Effector memory CD4-positive, alpha-beta T cell (primary cell): ENCODE measurements around the gene PROK1.

ENCODE experiments used
- DNase-seq, 3 donors: peaks; one replicate each; pipeline ENCODE4 v3.0.0-alpha.2; 2020
- H3K27ac ChIP-seq: 2 replicates; pipeline ENCODE4 v1.7.0; 2013; ENCODE audit warnings: mild to moderate bottlenecking, low read length, moderate library complexity; ENCODE audit not compliant: insufficient read depth, poor library complexity, severe bottlenecking
- H3K27me3 ChIP-seq: replicated peaks from 2 replicates; pipeline ENCODE4 v1.7.0; 2013; ENCODE audit warnings: mild to moderate bottlenecking, low read length; ENCODE audit not compliant: insufficient read depth, control insufficient read depth, poor library complexity, severe bottlenecking
- H3K36me3 ChIP-seq: 2 replicates; pipeline ENCODE4 v1.7.0; 2013; ENCODE audit warnings: mild to moderate bottlenecking, low read length, moderate library complexity; ENCODE audit not compliant: control insufficient read depth, insufficient read depth
- H3K4me1 ChIP-seq: 2 replicates; pipeline ENCODE4 v1.7.0; 2013; ENCODE audit warnings: low read length, mild to moderate bottlenecking; ENCODE audit not compliant: control insufficient read depth, insufficient read depth, poor library complexity, severe bottlenecking
- H3K4me3 ChIP-seq: 2 replicates; pipeline ENCODE4 v1.7.0; 2013; ENCODE audit warnings: low read length, low read depth, mild to moderate bottlenecking; ENCODE audit not compliant: insufficient read depth, poor library complexity, severe bottlenecking
- H3K9me3 ChIP-seq: 2 replicates; pipeline ENCODE4 v1.7.0; 2013; ENCODE audit warnings: mild to moderate bottlenecking, low read length, moderate library complexity; ENCODE audit not compliant: control insufficient read depth

Gene PROK1

DNA sequence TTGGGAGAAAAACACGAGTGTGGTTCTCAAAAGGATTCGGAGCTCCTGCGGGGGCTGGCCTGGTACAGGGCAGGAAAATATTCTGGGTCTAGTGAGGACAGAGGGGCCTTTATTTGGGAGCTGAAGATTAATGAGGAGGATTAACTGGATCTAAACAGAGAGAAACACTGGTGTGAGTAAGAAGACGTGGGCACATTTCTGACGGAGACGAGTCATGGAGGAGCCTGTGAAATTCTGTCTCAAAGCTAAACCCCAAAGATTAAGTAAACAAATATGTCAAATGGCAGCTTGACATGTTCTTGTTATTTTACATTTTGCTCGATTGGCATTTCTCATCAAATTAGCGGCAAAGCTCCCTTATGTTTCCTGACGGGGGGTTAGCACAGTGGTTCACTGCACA is 12.8 kb downstream of the PROK1 start:
- no peak overlapping the region for H3K27ac ChIP-seq
- no peak for DNase-seq
- H3K4me3 ChIP-seq: no peak overlapping the region

DNA sequence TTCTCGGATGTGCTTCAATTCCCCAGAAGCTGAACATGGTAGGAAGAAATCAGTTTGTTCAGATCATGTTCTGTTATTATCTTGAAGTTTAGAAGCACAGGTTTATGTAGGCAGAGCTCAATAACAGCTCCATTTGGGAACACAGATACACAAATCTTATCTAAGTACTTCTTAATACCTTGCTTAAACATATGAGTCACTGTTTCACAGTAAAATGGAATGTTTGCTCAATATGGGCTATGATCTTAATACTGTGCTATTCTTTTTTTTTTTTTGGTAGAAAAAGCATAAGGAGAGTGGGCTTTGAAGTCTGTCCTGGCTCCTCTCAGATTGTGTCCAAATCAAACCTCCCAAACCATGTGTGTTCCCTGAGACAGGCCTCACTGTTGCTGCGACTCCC is 13.4 kb downstream of the PROK1 start:
- Histone ChIP-seq H3K36me3 (no peaks in the 10 kb centered on the region), H3K9me3 (no peaks in the 10 kb centered on the region), H3K4me1 (no peaks in the 10 kb centered on the region), H3K27ac (no peak overlapping the region), H3K27me3 (no peaks in the 10 kb centered on the region), H3K4me3 (no peak overlapping the region)
- no peak for DNase-seq

More for the DNA sequence above, 12.8 kb downstream of the PROK1 start:
- no peaks in the 10 kb centered on the region for H3K36me3 ChIP-seq
- no peaks in the 10 kb centered on the region for H3K27me3 ChIP-seq
- no peaks in the 10 kb centered on the region for H3K9me3 ChIP-seq
- H3K4me1 ChIP-seq: no peaks in the 10 kb centered on the region

DNA sequence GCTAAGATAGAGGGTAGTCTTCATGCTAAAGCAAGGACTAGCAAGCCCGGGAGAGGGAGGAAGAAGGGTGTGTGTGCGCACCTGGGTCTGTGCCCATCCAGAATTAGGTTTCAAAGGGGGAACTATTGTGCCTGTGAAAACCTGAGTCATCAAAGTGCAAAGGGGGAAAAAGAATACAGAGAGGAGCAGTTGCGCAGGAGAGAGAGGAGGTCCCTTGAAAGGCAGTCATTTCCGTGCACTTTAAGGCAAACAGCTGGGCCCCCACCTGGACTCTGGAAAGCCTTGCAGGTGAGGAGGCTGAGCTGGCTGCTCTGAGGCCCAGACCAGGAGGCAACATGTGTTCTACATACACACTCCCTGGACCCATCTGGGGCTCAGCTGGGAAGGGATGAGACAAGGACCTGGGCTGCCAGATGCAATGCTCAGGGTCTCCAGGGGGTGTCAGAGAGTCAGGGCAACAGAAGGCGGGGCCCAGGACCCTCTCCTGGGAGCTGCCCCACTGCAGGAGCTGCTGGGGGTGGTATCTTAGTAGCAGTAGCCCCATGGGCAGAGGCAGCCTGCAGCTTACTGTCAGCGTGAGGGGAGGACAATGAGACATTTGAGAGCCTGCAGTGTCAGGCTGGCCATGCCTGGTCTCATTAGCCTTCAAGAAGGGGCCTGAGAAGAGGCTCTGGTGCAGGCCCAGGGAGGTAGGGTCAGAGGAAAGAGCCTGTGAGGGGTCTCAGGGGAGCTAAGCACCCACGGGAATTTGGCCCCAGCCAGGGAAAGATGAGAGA is 14.3 kb downstream of the PROK1 start:
- H3K4me1 ChIP-seq: no peaks in the 10 kb centered on the region
- DNase-seq: no peak
- H3K4me3 ChIP-seq: no peak overlapping the region
- H3K36me3 ChIP-seq: no peaks in the 10 kb centered on the region
- H3K27me3 ChIP-seq: no peaks in the 10 kb centered on the region
- H3K9me3 ChIP-seq: no peaks in the 10 kb centered on the region
- no peak overlapping the region for H3K27ac ChIP-seq

DNA sequence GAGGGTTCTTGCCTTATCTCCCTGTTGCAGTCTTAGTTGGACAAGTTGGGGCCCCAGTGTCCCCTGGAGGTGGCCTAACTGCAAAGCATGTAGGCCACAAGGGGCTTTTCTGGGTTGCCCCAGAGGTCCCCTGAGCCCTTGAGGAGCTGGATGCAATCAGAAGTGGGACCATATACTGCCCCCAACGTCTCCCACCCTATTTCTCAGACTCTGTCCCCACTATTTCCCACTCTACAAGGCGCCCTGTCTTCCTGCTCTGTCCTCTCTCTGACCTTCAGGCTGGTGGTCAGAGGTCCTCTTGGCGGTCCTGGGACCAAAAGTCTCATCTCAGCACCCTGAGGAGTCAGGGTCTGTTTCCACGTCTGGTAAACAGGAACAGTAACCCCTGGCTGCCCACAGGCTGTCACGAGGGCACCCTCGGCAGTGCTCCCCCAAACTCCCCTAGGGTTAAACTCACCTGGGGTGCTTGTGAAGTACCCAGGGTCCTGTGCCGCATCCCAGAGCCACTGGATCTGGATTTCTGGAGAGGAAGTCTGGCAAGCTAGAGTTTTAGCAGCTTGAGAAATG is 14.9 kb downstream of the PROK1 start:
- Histone ChIP-seq H3K9me3 (no peaks in the 10 kb centered on the region), H3K27ac (no peak overlapping the region), H3K4me1 (no peaks in the 10 kb centered on the region), H3K27me3 (no peaks in the 10 kb centered on the region), H3K36me3 (no peaks in the 10 kb centered on the region), H3K4me3 (no peak overlapping the region)
- no peak for DNase-seq

DNA sequence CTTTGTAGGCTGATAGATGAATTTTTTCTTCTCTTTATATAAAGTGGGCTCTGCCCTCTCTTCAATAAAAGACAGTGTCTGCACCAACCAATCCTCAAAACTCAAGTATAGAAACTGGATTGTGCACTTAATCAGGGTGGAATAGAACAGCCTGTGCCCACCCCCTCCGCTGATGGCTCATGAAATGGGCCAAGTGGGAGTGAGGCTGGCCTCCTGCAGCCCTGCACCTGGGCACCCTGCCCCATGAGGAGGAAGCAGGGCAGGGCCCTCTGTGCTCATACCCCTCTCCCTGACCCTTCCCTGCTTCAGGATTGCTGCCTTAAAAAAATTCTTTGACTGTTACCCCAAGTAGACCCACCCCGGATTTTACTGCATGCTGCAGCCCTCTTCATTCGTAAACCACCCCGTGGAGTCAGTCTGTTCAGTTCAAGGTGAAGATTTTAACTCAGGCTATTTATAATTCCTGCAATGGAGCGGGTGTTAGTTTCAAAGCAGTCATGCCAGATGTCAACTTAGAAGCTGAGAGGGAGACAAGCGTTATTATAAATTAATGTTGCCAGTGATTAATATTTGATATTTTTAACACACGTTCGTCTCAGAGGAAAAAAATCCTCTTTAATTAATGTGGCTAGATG is 15.8 kb downstream of the PROK1 start:
- Histone ChIP-seq H3K27ac (no peak overlapping the region), H3K4me3 (no peak overlapping the region)

DNA sequence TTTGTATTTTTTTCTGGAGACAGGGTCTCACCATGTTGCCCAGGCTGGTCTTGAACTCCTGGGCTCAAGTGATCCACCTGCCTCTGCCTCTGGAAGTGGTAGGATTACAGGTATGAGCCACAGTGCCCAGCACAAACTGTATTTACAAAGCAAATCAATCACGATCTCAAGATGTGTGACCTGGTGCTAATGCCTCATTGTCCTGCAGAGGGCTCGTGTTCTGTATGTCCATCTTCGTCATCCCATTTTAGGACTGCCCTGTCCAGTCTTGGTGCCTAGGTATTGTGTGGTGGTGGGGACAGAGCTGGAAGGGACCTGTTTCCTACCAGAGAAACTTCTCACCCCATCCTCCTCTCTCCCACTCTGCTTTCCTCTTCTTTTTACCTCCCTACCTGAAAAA is 20.2 kb downstream of the PROK1 start:
- H3K9me3 ChIP-seq: no peaks in the 10 kb centered on the region
- H3K36me3 ChIP-seq: no peaks in the 10 kb centered on the region
- no peak overlapping the region for H3K4me3 ChIP-seq
- H3K4me1 ChIP-seq: no peaks in the 10 kb centered on the region
- no peak overlapping the region for H3K27ac ChIP-seq
- no peak for DNase-seq
- no peaks in the 10 kb centered on the region for H3K27me3 ChIP-seq

More for the DNA sequence above, 15.8 kb downstream of the PROK1 start:
- DNase-seq: no peak
- no peaks in the 10 kb centered on the region for H3K36me3 ChIP-seq
- H3K27me3 ChIP-seq: no peaks in the 10 kb centered on the region
- no peaks in the 10 kb centered on the region for H3K4me1 ChIP-seq
- no peaks in the 10 kb centered on the region for H3K9me3 ChIP-seq

DNA sequence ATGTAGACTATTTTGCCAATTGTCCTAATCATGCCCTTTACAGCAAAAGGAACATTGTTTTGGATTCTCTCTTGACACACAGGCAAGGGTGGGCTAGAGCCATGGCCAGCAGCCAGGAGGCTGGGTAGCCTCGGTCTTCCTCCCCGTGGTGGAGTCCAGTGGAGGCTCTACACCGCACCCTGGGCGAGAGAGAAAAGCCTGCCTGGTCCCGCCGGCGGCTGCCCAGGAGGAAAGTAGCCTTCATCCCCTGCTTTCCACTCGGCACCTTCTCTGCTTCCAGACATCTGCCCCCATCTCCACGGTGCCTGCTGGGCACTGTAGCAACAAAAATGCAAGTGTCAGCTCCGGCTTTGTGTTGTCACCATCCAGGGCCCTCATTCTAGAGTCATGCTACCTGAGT is 21.6 kb downstream of the PROK1 start:
- no peak for DNase-seq
- H3K27ac ChIP-seq: no peak overlapping the region
- no peaks in the 10 kb centered on the region for H3K9me3 ChIP-seq
- no peaks in the 10 kb centered on the region for H3K36me3 ChIP-seq
- H3K4me3 ChIP-seq: no peak overlapping the region
- no peaks in the 10 kb centered on the region for H3K27me3 ChIP-seq
- no peaks in the 10 kb centered on the region for H3K4me1 ChIP-seq

DNA sequence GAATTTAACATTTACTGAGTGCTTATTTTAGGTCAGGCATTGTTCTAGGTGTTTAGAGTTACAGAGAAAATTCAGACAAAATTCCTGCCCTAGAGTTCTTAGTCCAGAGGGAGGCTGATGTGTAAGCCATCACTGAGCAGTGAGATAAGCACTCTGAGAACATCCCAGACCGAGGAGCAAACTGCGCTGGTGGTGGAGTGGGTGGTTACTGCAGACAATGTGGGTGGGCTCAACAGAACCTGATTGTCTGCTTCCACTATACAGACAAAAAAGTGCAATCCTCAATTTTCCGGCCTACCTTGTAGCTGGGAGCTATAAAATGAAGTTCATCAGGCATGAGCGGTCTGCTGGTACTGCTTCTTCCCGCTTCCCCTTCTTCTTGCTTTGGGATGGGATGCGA is 23.5 kb downstream of the PROK1 start:
- H3K4me1 ChIP-seq: no peaks in the 10 kb centered on the region
- H3K9me3 ChIP-seq: no peaks in the 10 kb centered on the region
- no peak for DNase-seq
- H3K27ac ChIP-seq: no peak overlapping the region
- no peaks in the 10 kb centered on the region for H3K36me3 ChIP-seq
- no peaks in the 10 kb centered on the region for H3K27me3 ChIP-seq
- no peak overlapping the region for H3K4me3 ChIP-seq

DNA sequence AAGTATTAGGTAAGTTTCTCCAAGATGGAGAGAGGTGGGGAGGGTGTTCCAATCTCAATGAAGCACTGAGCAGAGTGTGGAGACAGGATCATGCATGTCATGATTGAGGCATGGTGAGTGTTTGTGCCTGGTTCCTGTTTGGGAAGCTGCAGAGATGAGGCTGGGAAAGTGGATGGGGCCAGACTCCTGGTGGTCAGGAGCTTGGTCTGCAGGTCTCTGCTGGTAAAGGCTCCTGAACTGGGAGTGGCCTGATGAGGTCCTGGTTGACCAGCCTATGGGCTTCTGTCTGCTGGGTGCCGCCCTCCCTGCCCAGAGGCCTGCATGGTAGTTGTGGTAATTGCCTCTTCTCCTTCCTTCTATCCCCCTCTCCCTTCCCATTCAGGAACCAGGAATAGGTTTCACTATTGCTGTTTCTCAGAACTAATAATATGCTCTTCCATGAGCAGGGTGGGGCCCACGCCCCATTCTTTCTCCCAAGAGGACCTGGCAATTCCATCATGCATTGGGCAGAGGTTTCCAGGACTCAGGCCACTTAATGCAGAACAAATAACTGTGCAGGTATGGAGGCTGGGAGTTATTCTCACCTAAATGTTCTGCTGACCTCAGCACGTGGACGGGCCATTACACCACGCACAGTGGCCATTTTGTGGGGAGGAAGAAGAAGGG is 24.5 kb downstream of the PROK1 start:
- H3K4me1 ChIP-seq: no peaks in the 10 kb centered on the region
- DNase-seq: no peak
- H3K36me3 ChIP-seq: no peaks in the 10 kb centered on the region
- no peaks in the 10 kb centered on the region for H3K9me3 ChIP-seq
- H3K4me3 ChIP-seq: no peak overlapping the region
- H3K27ac ChIP-seq: no peak overlapping the region
- no peaks in the 10 kb centered on the region for H3K27me3 ChIP-seq
